SK-N-SH (cell line): ENCODE data around the gene IQCE. TPM values are rescaled to one million over a fixed set of nuclear protein-coding genes. Genes with fewer than 3 reads are reported as not detected.
A peak's percentile ranks its signal among the peaks of the same experiment; 100 is the strongest.

ENCODE experiments used
- CTCF ChIA-PET: fragments of 300-600, 350-600 bp; formaldehyde crosslinking; extraction: SDS; loops from one replicate; lab custom pipeline; 2021; lab: Yijun Ruan, JAX
- POLR2A ChIA-PET: fragments of 350-600 bp; sonication (Branson Sonifier 250); formaldehyde crosslinking; extraction: SDS; loops from one replicate; lab custom pipeline; 2020; ENCODE audit warnings: antibody characterized with exemption, inconsistent platforms; lab: Yijun Ruan, JAX
- DNase-seq: peaks from one replicate; pipeline ENCODE4 v3.0.0; 2012
- H2AFZ ChIP-seq: fragments of 200-600 bp; sonication (generic); 2 replicates; pipeline ENCODE4 v1.8.1; 2016; ENCODE audit warnings: antibody characterized with exemption, mild to moderate bottlenecking, low read depth
- H3F3A ChIP-seq: fragments of 200-600 bp; sonication (generic); replicated peaks from 2 replicates; pipeline ENCODE3; 2016; ENCODE audit warnings: antibody characterized with exemption, mild to moderate bottlenecking; ENCODE audit not compliant: insufficient read depth
- H3K27ac ChIP-seq, 2 experiments: fragments of 200-500 bp in 1 of 2; fragments of 200-600 bp in 1 of 2; sonication (Bioruptor generic) in 1 of 2; sonication (generic), shearing (Covaris generic) in 1 of 2; 2 replicates each; pipeline versions ENCODE4 v1.5.1 to v1.6.1; 2014 to 2016; ENCODE audit warnings: low read depth in 2 of 2, inconsistent platforms in 1 of 2, low read length in 1 of 2, mild to moderate bottlenecking in 1 of 2, mixed read lengths in 1 of 2
- H3K27me3 ChIP-seq: fragments of 200-600 bp; sonication (generic), shearing (Covaris generic); 2 replicates; pipeline ENCODE4 v1.6.1; 2016; ENCODE audit warnings: mixed run types; ENCODE audit not compliant: insufficient read depth
- H3K36me3 ChIP-seq, 2 experiments: fragments of 200-500 bp in 1 of 2; fragments of 200-600 bp in 1 of 2; sonication (Bioruptor generic) in 1 of 2; sonication (generic) in 1 of 2; replicated peaks in 1 of 2; 2 replicates each; pipeline versions ENCODE3 to v1.5.1; 2014 to 2016; ENCODE audit warnings: low read length in 1 of 2, mild to moderate bottlenecking in 1 of 2; ENCODE audit not compliant: insufficient read depth in 2 of 2, control insufficient read depth in 1 of 2
- H3K4me1 ChIP-seq, 2 experiments: fragments of 200-500 bp in 1 of 2; fragments of 200-600 bp in 1 of 2; sonication (Bioruptor generic) in 1 of 2; sonication (generic), shearing (Covaris generic) in 1 of 2; 2 replicates each; pipeline versions ENCODE4 v1.5.1 to v1.6.1; 2014 to 2016; ENCODE audit warnings: low read depth in 1 of 2, low read length in 1 of 2, mixed run types in 1 of 2; ENCODE audit not compliant: insufficient read depth in 2 of 2, control insufficient read depth in 1 of 2
- H3K4me2 ChIP-seq: fragments of 200-600 bp; sonication (generic), shearing (Covaris generic); 2 replicates; pipeline ENCODE4 v1.6.1; 2017; ENCODE audit warnings: mixed run types
- H3K4me3 ChIP-seq, 2 experiments: fragments of 200-500 bp in 1 of 2; fragments of 200-600 bp in 1 of 2; sonication (Bioruptor generic) in 1 of 2; sonication (generic), shearing (Covaris generic) in 1 of 2; 2 replicates each; pipeline versions ENCODE4 v1.5.1 to v1.8.1; 2014 to 2016; ENCODE audit warnings: low read depth in 2 of 2, inconsistent platforms in 1 of 2, low read length in 1 of 2, mild to moderate bottlenecking in 1 of 2, mixed read lengths in 1 of 2, moderate library complexity in 1 of 2
- H3K79me2 ChIP-seq: fragments of 200-600 bp; sonication (generic); 2 replicates; pipeline ENCODE4 v1.8.1; 2017; ENCODE audit warnings: mild to moderate bottlenecking; ENCODE audit not compliant: insufficient read depth
- H3K9ac ChIP-seq: fragments of 200-600 bp; sonication (generic); 2 replicates; pipeline ENCODE4 v1.6.1; 2017; ENCODE audit warnings: mixed run types
- H3K9me2 ChIP-seq: fragments of 200-600 bp; sonication (generic); 2 replicates; pipeline ENCODE4 v1.6.1; 2017; ENCODE audit warnings: mixed run types
- H3K9me3 ChIP-seq: fragments of 200-600 bp; sonication (generic); 2 replicates; pipeline ENCODE4 v1.6.1; 2017; ENCODE audit warnings: mixed run types, mild to moderate bottlenecking, moderate library complexity
- H4K20me1 ChIP-seq: fragments of 200-600 bp; sonication (generic); 2 replicates; pipeline ENCODE4 v1.6.1; 2017; ENCODE audit warnings: mild to moderate bottlenecking, mixed run types; ENCODE audit not compliant: insufficient read depth
- CHD2 ChIP-seq: fragments of 150-350 bp; IDR thresholded peaks from 2 replicates; pipeline ENCODE4 v1.6.1; 2018; ENCODE audit warnings: low read length; ENCODE audit not compliant: partially characterized antibody
- CTCF ChIP-seq: fragments of 200-600 bp; sonication (generic); IDR thresholded peaks from 2 replicates; pipeline ENCODE4 v1.6.1; 2017; ENCODE audit warnings: antibody characterized with exemption, mild to moderate bottlenecking, moderate library complexity
- ELF1 ChIP-seq: IDR thresholded peaks from 2 replicates; pipeline ENCODE4 v1.4.0; 2012
- EP300 ChIP-seq, 2 experiments: IDR thresholded peaks; 2 replicates each; pipeline versions ENCODE4 v1.4.0 to v1.6.1; 2012; ENCODE audit warnings: borderline replicate concordance in 1 of 2, low read depth in 1 of 2, low read length in 1 of 2
- EZH2phosphoT487 ChIP-seq: fragments of 200-600 bp; sonication (generic); IDR thresholded peaks from 2 replicates; pipeline ENCODE4 v1.6.1; 2017; ENCODE audit warnings: low read depth, mixed run types, mild to moderate bottlenecking, antibody characterized with exemption, moderate library complexity, borderline replicate concordance
- FOSL2 ChIP-seq: IDR thresholded peaks from 2 replicates; pipeline ENCODE4 v1.4.0; 2012; ENCODE audit warnings: low read depth, mild to moderate bottlenecking, moderate library complexity, borderline replicate concordance
- FOXJ3 ChIP-seq: sonication (generic); formaldehyde crosslinking; IDR thresholded peaks from 2 replicates; pipeline ENCODE4 v1.5.1; 2020; ENCODE audit warnings: mild to moderate bottlenecking, missing genetic modification reagents
- GATA2 ChIP-seq: sonication (generic); formaldehyde crosslinking; IDR thresholded peaks from 2 replicates; pipeline ENCODE4 v1.5.0; 2020; ENCODE audit warnings: mild to moderate bottlenecking, missing genetic modification reagents
- IRF3 ChIP-seq: fragments of 150-350 bp; IDR thresholded peaks from 2 replicates; pipeline ENCODE4 v1.6.1; 2016; ENCODE audit warnings: mild to moderate bottlenecking, low read depth, low read length
- JUND ChIP-seq: IDR thresholded peaks from 2 replicates; pipeline ENCODE4 v1.4.0; 2012
- MAX ChIP-seq: IDR thresholded peaks from 2 replicates; pipeline ENCODE4 v1.4.0; 2012; ENCODE audit warnings: low read depth
- MEF2A ChIP-seq: IDR thresholded peaks from 2 replicates; pipeline ENCODE4 v1.4.0; 2012; ENCODE audit warnings: low read depth, borderline replicate concordance
- MXI1 ChIP-seq: IDR thresholded peaks from 2 replicates; pipeline ENCODE4 v1.6.1; 2012; ENCODE audit warnings: mild to moderate bottlenecking, low read depth, low read length, improper control_type of control experiment
- RAD21 ChIP-seq: IDR thresholded peaks from 2 replicates; pipeline ENCODE4 v1.6.1; 2012; ENCODE audit warnings: mild to moderate bottlenecking, low read length
- REST ChIP-seq: IDR thresholded peaks from 2 replicates; pipeline ENCODE4 v1.6.1; 2012; ENCODE audit warnings: mild to moderate bottlenecking, low read depth, low read length, moderate library complexity
- SIN3A ChIP-seq: IDR thresholded peaks from 2 replicates; pipeline ENCODE4 v1.6.1; 2012; ENCODE audit warnings: low read depth, mild to moderate bottlenecking, low read length, moderate library complexity, borderline replicate concordance
- SMC3 ChIP-seq: IDR thresholded peaks from 2 replicates; pipeline ENCODE4 v1.6.1; 2012; ENCODE audit warnings: low read depth, low read length, improper control_type of control experiment
- TAF1 ChIP-seq: IDR thresholded peaks from 2 replicates; pipeline ENCODE4 v1.6.1; 2012; ENCODE audit warnings: low read depth, mild to moderate bottlenecking, low read length, moderate library complexity, borderline replicate concordance
- WGBS: methylation state at CpG from one replicate; pipeline ENCODE4 v1.1.6; 2017; ENCODE audit warnings: low lambda C conversion rate; 5-methylcytosine and 5-hydroxymethylcytosine counted together
- polyA plus RNA-seq, 3 experiments: library from polyadenylated mRNA; depleted of rRNA; stranded (reverse); fragments of >200 nt; gene quantifications; 2 replicates each; pipeline ENCODE4 v1.2.3, GENCODE V29; 2012

The IQCE gene
- polyA plus RNA-seq, 1 of the 3 experiments (the other 2 are of a cell fraction), result 14.4 TPM

- Histone ChIP-seq H3K27me3 (no peaks in the 10 kb centered on the region), H3F3A (peaks cover 26% of the 10 kb centered on the region), H3K4me2 (peak overlapping the region; percentile 90)
- DNase-seq, result peak; percentile 90
- no peak for TF ChIP-seq MXI1
- TF ChIP-seq FOXJ3 (CRISPR knock-in tag), result no peak
- TF ChIP-seq FOSL2, result no peak
- no peak for TF ChIP-seq IRF3
- no peak for TF ChIP-seq JUND
- TF ChIP-seq SIN3A, result no peak
- TF ChIP-seq REST, result no peak
- TF ChIP-seq SMC3, result no peak
- no peak for TF ChIP-seq MEF2A
- no peak for TF ChIP-seq CHD2
- peak; percentile 39 for TF ChIP-seq CTCF
- no peak for TF ChIP-seq EZH2phosphoT487
- peak; percentile 10 for TF ChIP-seq RAD21
- TF ChIP-seq GATA2, result no peak
- TF ChIP-seq ELF1, result no peak
- no peak for TF ChIP-seq EP300 (IDR thresholded peaks at IDR 0.05; ENCODE audit: borderline replicate concordance in 1 of 2, low read depth in 1 of 2, low read length in 1 of 2)
- no peak for TF ChIP-seq TAF1
- no peak for TF ChIP-seq MAX
- TF ChIP-seq, all 33 proteins: peak for 2
- Histone ChIP-seq H3K4me3 (peak overlapping the region; percentile 60 to 78), H3K9me3 (no peaks in the 10 kb centered on the region), H2AFZ (no peak overlapping the region), H3K27ac (no peak overlapping the region; a peak in 1 of 4 replicates), H3K79me2 (peaks cover 48% of the 10 kb centered on the region), H3K4me1 (peaks cover 66 to 75% of the 10 kb centered on the region in 2 experiments; a peak in 3 of 4 replicates), H4K20me1 (peaks cover 10% of the 10 kb centered on the region; the same call in 1 of the 2 replicates), H3K9ac (peak overlapping the region; percentile 56; the same call in 1 of the 2 replicates), H3K9me2 (no peaks in the 10 kb centered on the region), H3K36me3 (no peaks in the 10 kb centered on the region)
- ChIA-PET POLR2A (no interaction called here), CTCF (interaction anchor here (0.9 to 1.6 kb wide), 5 partner anchors 10 to 68 kb away, joined by 3 to 8 read pairs (median 3); no protein-coding TSS in a partner anchor)
- 5% methylated on average over 23 of the region's 37 CpGs for WGBS
These were observed 38.5 kb upstream of the IQCE start for GRCh38 chr7:2520131-2520760.
